WERI-Rb-1 (cell line): Measurements from ENCODE around the gene INTS1.

ENCODE experiments used
- DNase-seq: peaks from one replicate; pipeline ENCODE4 v3.0.0-alpha.2; 2020
- H3K27ac ChIP-seq: fragments of 250-450 bp; sonication (Bioruptor Pico); 2 replicates; pipeline ENCODE4 v1.5.1; 2020; ENCODE audit warnings: mild to moderate bottlenecking, moderate library complexity
- H3K27me3 ChIP-seq: fragments of 250-450 bp; sonication (Bioruptor Pico); 2 replicates; pipeline ENCODE4 v1.5.1; 2021; ENCODE audit warnings: mild to moderate bottlenecking, low read depth, moderate library complexity; ENCODE audit not compliant: insufficient read depth, severe bottlenecking
- H3K36me3 ChIP-seq: fragments of 250-450 bp; sonication (Bioruptor Pico); 2 replicates; pipeline ENCODE4 v1.5.1; 2020; ENCODE audit warnings: mild to moderate bottlenecking, moderate library complexity
- H3K4me3 ChIP-seq: 2 replicates; pipeline ENCODE4 v1.5.1; 2011; ENCODE audit warnings: low read depth, mild to moderate bottlenecking, control low read depth, low read length
- H3K9me3 ChIP-seq: fragments of 250-450 bp; sonication (Bioruptor Pico); 2 replicates; pipeline ENCODE4 v1.5.1; 2021; ENCODE audit warnings: mild to moderate bottlenecking, moderate library complexity; ENCODE audit not compliant: severe bottlenecking
- TF ChIP-seq, protein P1 (sequence below): IDR thresholded peaks from 2 replicates; pipeline ENCODE4 v1.5.1; 2011; ENCODE audit warnings: low read depth, mild to moderate bottlenecking, control low read depth, inconsistent platforms, low read length

INTS1 gene

DNA sequence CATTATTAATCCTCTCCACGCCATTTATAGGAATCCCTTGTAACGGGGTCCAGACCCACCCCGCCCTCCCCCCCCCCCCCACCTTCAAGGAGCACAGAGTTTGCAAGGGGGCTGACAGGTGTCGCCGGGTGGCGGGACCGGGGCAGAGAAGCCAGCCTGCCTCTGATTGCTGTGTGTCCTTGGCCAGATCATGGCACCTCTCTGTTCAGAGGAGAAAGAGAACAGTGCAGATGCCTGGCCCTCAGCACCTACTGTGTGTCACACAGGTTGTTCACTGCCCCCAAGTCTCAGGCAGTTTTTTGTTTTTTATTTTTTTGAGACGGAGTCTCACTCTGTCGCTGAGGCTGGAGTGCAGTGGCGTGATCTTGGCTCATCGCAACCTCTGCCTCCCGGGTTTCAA, 39.5 kb downstream of the INTS1 start:
- H3K27me3 ChIP-seq: no peaks in the 10 kb centered on the region
- TF ChIP-seq, protein P1, sequence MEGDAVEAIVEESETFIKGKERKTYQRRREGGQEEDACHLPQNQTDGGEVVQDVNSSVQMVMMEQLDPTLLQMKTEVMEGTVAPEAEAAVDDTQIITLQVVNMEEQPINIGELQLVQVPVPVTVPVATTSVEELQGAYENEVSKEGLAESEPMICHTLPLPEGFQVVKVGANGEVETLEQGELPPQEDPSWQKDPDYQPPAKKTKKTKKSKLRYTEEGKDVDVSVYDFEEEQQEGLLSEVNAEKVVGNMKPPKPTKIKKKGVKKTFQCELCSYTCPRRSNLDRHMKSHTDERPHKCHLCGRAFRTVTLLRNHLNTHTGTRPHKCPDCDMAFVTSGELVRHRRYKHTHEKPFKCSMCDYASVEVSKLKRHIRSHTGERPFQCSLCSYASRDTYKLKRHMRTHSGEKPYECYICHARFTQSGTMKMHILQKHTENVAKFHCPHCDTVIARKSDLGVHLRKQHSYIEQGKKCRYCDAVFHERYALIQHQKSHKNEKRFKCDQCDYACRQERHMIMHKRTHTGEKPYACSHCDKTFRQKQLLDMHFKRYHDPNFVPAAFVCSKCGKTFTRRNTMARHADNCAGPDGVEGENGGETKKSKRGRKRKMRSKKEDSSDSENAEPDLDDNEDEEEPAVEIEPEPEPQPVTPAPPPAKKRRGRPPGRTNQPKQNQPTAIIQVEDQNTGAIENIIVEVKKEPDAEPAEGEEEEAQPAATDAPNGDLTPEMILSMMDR: no peak
- peaks cover 1% of the 10 kb centered on the region for H3K36me3 ChIP-seq
- H3K27ac ChIP-seq: no peak overlapping the region
- DNase-seq: no peak
- no peak overlapping the region for H3K4me3 ChIP-seq
- no peaks in the 10 kb centered on the region for H3K9me3 ChIP-seq

DNA sequence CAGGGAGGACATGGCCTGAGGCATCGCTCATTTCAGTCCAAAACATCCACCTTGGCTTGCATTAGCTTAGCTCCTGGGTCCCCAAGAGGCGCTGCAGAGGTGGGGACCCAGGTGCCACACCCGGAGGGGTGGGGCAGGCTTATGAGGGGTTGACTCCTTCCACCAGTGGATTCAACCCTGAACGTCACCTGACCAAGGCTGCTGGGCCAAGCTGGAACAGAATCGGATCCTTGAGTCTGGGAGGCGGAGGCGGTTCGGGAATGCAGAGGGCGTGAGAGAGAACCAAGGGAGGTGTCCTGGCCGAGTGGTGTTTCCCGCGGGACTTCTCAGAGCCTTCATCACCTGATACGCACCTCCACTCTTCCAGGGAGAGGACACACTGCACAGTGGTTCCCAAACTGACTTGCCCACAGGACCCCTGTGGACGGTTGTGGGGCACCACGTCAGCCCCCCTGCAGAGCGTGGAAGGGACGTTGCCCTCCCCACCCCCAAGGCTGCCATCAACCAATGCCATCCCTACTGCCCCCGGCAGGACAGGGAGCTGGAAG, 40.4 kb downstream of the INTS1 start:
- H3K27ac ChIP-seq: no peak overlapping the region
- H3K4me3 ChIP-seq: no peak overlapping the region
- no peaks in the 10 kb centered on the region for H3K27me3 ChIP-seq
- H3K36me3 ChIP-seq: no peaks in the 10 kb centered on the region
- no peaks in the 10 kb centered on the region for H3K9me3 ChIP-seq
- no peak for DNase-seq
- TF ChIP-seq, protein P1: no peak

DNA sequence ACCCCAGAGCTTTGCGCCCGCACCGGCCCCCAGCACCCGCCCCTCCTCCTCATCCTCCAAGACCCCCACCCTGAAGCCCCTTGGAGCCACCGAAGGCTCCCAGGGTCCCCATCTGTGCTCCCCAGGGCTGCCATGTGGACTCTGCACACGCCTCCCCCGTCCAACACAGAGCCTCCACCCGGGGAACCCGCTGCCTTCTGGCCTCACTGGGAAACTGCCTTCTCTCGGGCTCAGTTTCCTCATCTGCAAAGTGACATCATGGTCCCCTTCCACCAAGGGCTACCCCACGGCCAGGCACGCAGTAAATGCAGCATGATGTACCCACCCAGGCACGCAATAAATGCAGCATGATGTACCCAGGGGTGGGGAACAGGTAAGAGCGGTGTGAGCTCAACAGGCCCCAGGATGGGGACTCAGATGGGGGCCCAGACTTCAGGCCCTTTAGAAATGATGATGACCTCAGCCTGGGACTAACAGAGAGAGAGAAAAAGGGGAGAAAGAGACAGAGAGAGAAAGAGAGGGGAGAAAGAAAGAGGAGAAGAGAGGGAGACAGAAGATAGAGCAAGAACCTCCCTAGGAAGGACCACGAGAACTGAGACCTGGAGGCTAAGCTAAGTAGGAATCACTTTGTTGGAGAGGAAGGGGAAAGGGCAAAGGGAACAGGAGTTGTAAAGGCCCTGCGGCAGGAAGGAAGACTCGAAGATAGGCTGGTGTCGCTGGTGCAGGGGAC, 42.4 kb downstream of the INTS1 start:
- TF ChIP-seq, protein P1: no peak
- Histone ChIP-seq H3K27ac (no peak overlapping the region), H3K27me3 (no peaks in the 10 kb centered on the region), H3K36me3 (no peaks in the 10 kb centered on the region), H3K9me3 (no peaks in the 10 kb centered on the region), H3K4me3 (no peak overlapping the region)
- no peak for DNase-seq

DNA sequence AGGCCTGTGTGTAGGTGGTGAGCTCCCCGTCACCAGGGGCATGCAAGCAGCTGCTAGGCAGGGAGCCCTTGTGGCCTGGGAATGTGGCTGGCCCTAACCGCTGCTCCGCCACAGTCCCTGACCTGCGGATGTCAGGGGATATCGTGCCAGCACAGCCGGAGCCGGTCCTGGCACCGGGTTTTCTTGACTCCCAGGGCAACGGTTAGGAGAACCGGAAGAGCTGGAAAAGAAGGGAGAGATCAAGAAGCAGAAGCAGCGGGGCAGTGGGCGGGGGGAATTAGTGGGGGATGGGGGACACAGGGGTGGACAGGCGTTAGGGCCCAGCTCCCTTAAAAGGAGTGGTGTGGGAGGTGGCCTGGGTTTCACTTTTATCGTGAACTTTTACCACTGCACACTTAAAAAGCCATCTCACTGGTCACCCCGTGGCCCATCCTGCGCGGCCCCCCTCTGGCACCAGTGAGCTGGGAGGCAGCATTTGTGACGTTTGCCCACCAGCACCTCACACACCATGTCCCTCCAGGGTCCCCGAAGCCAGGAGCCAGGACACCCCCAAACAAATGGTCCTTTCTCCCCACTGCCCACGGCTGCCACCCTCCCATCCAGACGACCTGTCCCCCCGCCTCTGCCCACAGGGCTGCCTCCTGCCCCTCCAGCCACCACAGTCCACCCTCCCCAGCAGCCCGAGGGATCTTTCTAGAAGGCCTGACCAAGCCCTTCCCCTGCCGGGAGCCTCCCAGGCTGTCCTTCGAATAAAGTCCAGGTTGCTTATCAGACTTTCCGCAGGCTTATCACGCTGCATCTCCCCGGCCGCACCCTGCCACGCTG, 43.2 kb downstream of the INTS1 start:
- Histone ChIP-seq H3K27ac (no peak overlapping the region), H3K4me3 (no peak overlapping the region)
- DNase-seq: no peak

DNA sequence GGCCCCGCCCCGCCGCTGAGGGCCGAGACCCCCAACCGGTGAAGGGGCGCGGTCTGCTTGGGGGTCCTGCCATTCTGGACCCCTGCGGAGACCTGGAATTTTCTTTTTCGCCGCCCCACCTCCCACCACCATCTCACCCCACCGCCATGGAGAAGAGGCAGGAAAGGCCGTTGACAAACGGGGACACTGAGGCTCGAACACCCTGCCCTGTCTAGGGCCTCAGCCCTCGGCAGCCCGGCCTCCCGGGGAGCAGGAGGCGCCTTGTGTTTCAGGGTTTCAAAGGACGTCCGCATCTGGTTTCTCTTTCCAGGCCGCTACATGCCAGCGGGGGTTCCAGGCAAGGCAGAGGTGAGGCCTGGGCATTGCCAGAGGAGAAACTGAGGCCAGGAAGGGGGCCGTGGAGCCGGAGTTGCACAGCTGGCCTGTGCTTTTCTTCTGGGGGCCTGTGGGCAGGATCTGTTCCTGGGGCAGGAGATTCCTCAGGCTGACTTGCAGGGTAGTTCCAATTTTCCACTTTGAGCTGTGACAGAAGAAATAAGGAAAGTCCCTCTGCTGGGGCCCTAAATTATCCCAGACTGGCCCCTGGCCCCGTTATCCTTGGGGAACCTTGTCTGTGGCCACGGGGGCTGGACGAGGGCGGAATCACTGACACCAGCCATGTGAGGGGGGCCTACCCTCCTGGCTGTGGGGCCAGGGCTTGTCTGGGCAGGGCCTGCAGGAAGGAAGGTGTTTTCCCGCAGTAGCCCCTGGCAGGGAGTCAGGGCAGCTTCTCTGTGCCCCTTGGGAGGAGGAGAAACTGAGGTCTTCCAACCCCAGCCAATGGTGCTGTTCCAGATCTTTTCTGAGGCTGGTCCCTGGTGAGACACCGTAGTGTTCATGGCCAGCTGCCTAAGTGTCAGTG, 44.0 kb downstream of the INTS1 start:
- no peaks in the 10 kb centered on the region for H3K9me3 ChIP-seq
- no peaks in the 10 kb centered on the region for H3K36me3 ChIP-seq
- no peak for DNase-seq
- TF ChIP-seq, protein P1: no peak
- no peak overlapping the region for H3K27ac ChIP-seq
- H3K4me3 ChIP-seq: no peak overlapping the region
- H3K27me3 ChIP-seq: no peaks in the 10 kb centered on the region

More for the DNA sequence above, 43.2 kb downstream of the INTS1 start:
- no peaks in the 10 kb centered on the region for H3K27me3 ChIP-seq
- no peaks in the 10 kb centered on the region for H3K36me3 ChIP-seq
- TF ChIP-seq, protein P1: no peak
- H3K9me3 ChIP-seq: no peaks in the 10 kb centered on the region
